GM13976 (cell line): Measurements from ENCODE around the gene NARS2.

Source experiments
- DNase-seq: peaks from one replicate; pipeline ENCODE4 v3.0.0; 2012; ENCODE audit warnings: low spot score
- in situ Hi-C: fragments of 300-500 bp; cut with MboI; formaldehyde crosslinking; loops from one replicate; pipeline ENCODE4 v1.12.0; 2022; ENCODE audit warnings: low sequenced_read_pairs, mixed read lengths, inconsistent platforms; ENCODE audit not compliant: unreplicated experiment
- TF ChIP-seq, protein P1 (sequence below): IDR thresholded peaks from 2 replicates; pipeline ENCODE4 v1.5.1; 2012; ENCODE audit warnings: borderline replicate concordance, mild to moderate bottlenecking; ENCODE audit not compliant: insufficient read depth; ENCODE audit errors: extremely low read depth, missing control alignments, control extremely low read depth

Gene NARS2

GRCh38 chr11:78392854-78393253, 181.8 kb downstream of the NARS2 start:
- TF ChIP-seq, protein P1, sequence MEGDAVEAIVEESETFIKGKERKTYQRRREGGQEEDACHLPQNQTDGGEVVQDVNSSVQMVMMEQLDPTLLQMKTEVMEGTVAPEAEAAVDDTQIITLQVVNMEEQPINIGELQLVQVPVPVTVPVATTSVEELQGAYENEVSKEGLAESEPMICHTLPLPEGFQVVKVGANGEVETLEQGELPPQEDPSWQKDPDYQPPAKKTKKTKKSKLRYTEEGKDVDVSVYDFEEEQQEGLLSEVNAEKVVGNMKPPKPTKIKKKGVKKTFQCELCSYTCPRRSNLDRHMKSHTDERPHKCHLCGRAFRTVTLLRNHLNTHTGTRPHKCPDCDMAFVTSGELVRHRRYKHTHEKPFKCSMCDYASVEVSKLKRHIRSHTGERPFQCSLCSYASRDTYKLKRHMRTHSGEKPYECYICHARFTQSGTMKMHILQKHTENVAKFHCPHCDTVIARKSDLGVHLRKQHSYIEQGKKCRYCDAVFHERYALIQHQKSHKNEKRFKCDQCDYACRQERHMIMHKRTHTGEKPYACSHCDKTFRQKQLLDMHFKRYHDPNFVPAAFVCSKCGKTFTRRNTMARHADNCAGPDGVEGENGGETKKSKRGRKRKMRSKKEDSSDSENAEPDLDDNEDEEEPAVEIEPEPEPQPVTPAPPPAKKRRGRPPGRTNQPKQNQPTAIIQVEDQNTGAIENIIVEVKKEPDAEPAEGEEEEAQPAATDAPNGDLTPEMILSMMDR: no peak
- no peak for DNase-seq

DNA sequence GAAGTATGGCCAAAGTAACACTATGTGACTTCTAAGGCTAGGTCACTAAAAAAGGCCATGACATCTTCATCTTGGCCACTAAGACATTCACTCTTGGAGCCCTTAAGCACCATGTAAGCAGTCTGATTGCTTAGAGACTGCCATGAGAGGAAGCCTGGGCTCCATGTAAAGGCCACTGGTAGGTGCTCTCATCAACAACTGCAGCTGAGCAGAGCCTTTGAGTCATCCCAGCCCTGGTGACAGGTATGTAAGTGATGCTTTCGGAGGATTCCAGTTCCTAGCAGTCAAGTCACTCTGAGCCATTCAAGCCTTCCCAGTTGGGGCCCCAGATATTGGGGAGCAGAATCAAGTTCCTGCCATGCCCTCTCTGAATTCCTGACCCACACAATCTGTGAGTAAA, 183.2 kb downstream of the NARS2 start:
- in situ Hi-C loops: no loop called here
- TF ChIP-seq, protein P1: no peak
- no peak for DNase-seq

More at GRCh38 chr11:78392854-78393253, 181.8 kb downstream of the NARS2 start:
- in situ Hi-C loops: no loop called here

DNA sequence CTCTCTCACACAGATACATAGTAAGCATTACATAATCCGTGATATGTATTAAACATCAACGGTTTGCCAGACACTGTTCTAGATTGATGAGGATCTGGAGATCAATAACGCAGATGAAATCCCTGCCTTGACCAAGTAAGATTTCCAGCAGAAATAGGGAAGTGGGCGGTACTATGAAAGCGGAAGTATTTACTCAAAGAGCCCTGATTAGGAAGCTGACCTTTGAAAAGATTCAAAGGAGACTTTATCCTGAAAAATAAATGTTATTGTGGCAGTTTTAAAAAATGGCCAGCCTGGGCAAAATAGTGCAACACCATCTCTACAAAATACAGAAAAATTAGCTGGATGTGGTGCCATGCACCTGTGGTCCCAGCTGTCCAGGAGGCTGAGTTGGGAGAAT, 183.9 kb downstream of the NARS2 start:
- DNase-seq: no peak

DNA sequence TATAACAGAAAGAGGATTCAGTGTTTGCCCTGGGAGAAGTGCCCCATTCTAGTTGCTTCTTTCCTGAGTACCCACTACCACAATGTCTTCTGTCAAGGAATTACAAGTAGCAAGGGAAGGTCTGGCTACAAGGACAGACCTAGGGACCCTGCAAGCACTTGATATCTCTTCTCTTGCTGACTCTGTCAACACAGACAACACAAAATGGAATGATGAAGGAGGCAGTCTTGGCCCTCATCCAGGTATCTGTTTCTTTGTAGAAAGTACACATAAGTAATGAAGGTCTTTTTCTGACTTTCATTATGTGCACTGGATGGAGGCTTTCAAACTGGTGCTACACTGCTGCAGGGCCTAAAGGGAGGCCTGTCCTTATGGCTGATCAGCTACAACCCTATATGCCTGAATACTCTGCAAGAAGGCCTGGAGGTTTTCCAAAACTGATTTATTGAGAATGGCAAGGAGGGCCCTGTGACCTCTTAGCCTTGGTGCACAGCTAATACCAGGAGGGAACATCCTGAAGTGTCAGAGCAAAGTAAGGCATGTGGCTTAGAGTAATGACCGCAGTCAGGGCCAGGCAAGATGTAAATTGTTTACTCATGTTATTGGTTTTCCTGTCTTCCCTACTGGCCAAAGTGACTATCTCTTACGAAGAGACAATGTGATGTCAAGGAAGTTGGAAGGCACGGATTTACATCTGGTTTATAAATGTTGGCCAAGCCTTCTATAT, 188.3 kb downstream of the NARS2 start:
- TF ChIP-seq, protein P1: no peak
- no peak for DNase-seq
- in situ Hi-C loops: no loop called here

More for the DNA sequence above, 183.9 kb downstream of the NARS2 start:
- in situ Hi-C loops: no loop called here
- TF ChIP-seq, protein P1: no peak
